Lower leg skin (tissue), 4 donors: ENCODE data around the gene LUZP1. TPM values are rescaled to one million over a fixed set of nuclear protein-coding genes. Genes with fewer than 3 reads are reported as not detected.

Source experiments
- DNase-seq, 2 donors: peaks; one replicate each; pipeline ENCODE4 v3.0.0-alpha.2; 2019; ENCODE audit warnings: low spot score in 2 of 2
- H3K4me3 ChIP-seq: fragments of 200-600 bp; sonication (generic); 2 replicates; pipeline ENCODE4 v1.5.1; 2017; ENCODE audit warnings: mild to moderate bottlenecking, low read depth; ENCODE audit not compliant: poor library complexity, severe bottlenecking
- CTCF ChIP-seq, 3 donors: fragments of 450-650 bp; IDR thresholded peaks; one replicate each; pipeline ENCODE4 v1.5.1; 2016; ENCODE audit warnings: antibody characterized with exemption in 3 of 3, mild to moderate bottlenecking in 3 of 3, moderate library complexity in 2 of 3
- POLR2A ChIP-seq, 2 donors: fragments of 450-650 bp; IDR thresholded peaks; one replicate each; pipeline ENCODE4 v1.6.1; 2016 to 2017; ENCODE audit warnings: antibody characterized with exemption in 2 of 2, mild to moderate bottlenecking in 1 of 2, moderate library complexity in 1 of 2
- WGBS, 2 donors: methylation state at CpG; one replicate each; pipeline ENCODE4 v1.1.5; 2018; 5-methylcytosine and 5-hydroxymethylcytosine counted together
- intact Hi-C: fragments of 100-400 bp; cut with DNase I; formaldehyde crosslinking; loops from one replicate; pipeline ENCODE4 v1.15.0; 2023; ENCODE audit warnings: low total_unique reads
- total RNA-seq, 4 donors: library from RNA; depleted of rRNA; stranded (reverse); fragments of >200 nt; gene quantifications; one replicate each; pipeline ENCODE4 v1.1.0, GENCODE V29; 2016

LUZP1 gene
- total RNA-seq, 4 donors from 2014 or later = 14.2 to 25.5 (median 19.3) TPM

DNA sequence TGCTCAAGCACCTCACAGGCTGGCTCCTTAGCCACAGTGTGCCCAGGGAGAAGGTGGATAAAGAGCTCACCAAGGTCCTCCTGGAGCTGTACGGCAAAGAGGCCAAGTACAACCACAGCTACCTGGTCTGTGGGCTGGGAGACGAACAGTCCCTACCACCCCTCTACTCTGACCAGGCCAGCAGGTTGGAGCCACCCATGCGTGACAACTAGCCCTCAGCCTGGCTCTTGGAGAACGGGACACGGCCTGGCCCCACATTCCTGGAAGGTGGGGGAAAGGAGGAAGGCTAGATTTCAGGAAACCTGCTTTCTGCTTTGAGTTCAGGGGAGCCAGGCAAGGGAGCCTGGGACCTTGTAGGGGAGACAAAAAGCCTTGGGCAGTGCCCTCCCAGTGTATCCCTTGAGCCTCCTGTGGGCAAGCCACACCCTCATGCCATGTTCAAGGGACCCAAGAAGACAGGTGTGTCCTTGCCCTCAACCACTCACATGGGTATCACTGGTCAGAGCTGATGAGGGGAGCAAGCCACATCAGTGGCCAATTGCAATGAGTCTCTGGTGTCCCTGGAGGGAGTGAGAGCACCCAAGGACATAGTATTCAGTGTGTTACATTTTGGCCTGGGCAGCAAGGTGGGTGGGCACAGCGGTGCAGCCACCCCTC lies 27.6 kb downstream of the LUZP1 start:
- 94 to 99% methylated on average over 5 to 6 of the region's 6 CpGs for WGBS, 2 donors
- no peak for DNase-seq
- no peak overlapping the region for H3K4me3 ChIP-seq
- intact Hi-C loops = no loop called here
- TF ChIP-seq CTCF (IDR thresholded peaks at IDR 0.05) = no peak
- TF ChIP-seq POLR2A (IDR thresholded peaks at IDR 0.05) = no peak

- 76 to 87% methylated on average over 2 of the region's 2 CpGs for WGBS, 2 donors
- intact Hi-C loops = no loop called here
- TF ChIP-seq CTCF (IDR thresholded peaks at IDR 0.05) (no peak), POLR2A (IDR thresholded peaks at IDR 0.05) (no peak)
- H3K4me3 ChIP-seq = no peak overlapping the region
- no peak for DNase-seq
Observed at GRCh38 chr1:23135268-23135667, 33.4 kb downstream of the LUZP1 start.

DNA sequence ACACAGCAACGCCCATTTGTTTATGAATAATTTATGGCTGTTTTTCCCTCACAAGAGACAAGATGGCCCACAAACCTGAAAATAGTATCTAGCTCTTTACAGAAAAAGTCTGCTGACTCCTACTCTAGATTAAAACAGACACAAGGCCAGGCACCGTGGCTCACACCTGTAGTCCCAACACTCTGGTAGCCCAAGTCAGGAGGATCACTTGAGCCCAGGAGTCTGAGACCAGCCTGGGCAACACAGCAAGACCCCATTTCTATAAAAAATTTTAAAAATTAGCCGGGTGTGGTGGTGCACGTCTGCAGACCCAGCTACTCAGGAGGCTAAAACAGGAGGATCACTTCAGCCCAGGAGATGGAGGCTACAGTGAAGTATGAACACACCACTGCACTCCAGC lies 34.6 kb downstream of the LUZP1 start:
- no peak for DNase-seq
- WGBS, 2 donors = 90 to 94% methylated on average over 4 of the region's 4 CpGs
- TF ChIP-seq POLR2A (IDR thresholded peaks at IDR 0.05) (no peak), CTCF (IDR thresholded peaks at IDR 0.05) (no peak)
- intact Hi-C loops = no loop called here
- H3K4me3 ChIP-seq = no peak overlapping the region

GRCh38 chr1:23133587-23133986 lies 35.1 kb downstream of the LUZP1 start:
- no peak for DNase-seq
- intact Hi-C loops = no loop called here
- no peak overlapping the region for H3K4me3 ChIP-seq
- 84 to 99% methylated on average over 5 of the region's 5 CpGs for WGBS, 2 donors
- no peak for TF ChIP-seq POLR2A (IDR thresholded peaks at IDR 0.05)
- no peak for TF ChIP-seq CTCF (IDR thresholded peaks at IDR 0.05)

- WGBS, 2 donors = 62 to 72% methylated on average over 1 of the region's 1 CpG
- no peak overlapping the region for H3K4me3 ChIP-seq
- TF ChIP-seq CTCF (IDR thresholded peaks at IDR 0.05) (no peak), POLR2A (IDR thresholded peaks at IDR 0.05) (no peak)
- intact Hi-C loops = no loop called here
- DNase-seq = no peak
Observed at GRCh38 chr1:23132033-23132432, 36.6 kb downstream of the LUZP1 start.

GRCh38 chr1:23129846-23130245 lies 38.8 kb downstream of the LUZP1 start:
- TF ChIP-seq CTCF (IDR thresholded peaks at IDR 0.05) (no peak), POLR2A (IDR thresholded peaks at IDR 0.05) (no peak)
- no peak overlapping the region for H3K4me3 ChIP-seq
- intact Hi-C loops = no loop called here
- no peak for DNase-seq
